CD4-positive, alpha-beta T cell (primary cell): Measurements from ENCODE around the gene DIPK1B. TPM values are rescaled to one million over a fixed set of nuclear protein-coding genes. Genes with fewer than 3 reads are reported as not detected.

Experiments
- ATAC-seq: fragments of 200-7000 bp; cut with Tn5 transposase; one replicate; pipeline ENCODE4 v1.10.0; 2022; ENCODE audit warnings: mild to moderate bottlenecking; ENCODE audit not compliant: poor library complexity
- CTCF ChIA-PET: fragments of 350-600 bp; sonication (Branson Sonifier 250); formaldehyde crosslinking; loops from one replicate; lab custom pipeline; 2021; ENCODE audit warnings: antibody characterized with exemption, inconsistent platforms; lab: Charles Lee
- POLR2A ChIA-PET: fragments of 350-600 bp; sonication (Branson Sonifier 250); formaldehyde crosslinking; loops from one replicate; lab custom pipeline; 2021; ENCODE audit warnings: antibody characterized with exemption, inconsistent platforms; lab: Charles Lee
- DNase-seq, 14 experiments: peaks; one replicate each; pipeline ENCODE4 v3.0.0-alpha.2; 2013 to 2020; ENCODE audit warnings: mixed read lengths in 2 of 14
- H3K27ac ChIP-seq, 2 donors: one replicate each; pipeline versions ENCODE4 v1.5.1 to v1.7.0; 2013; ENCODE audit warnings: low read length in 2 of 2, low read depth in 1 of 2, mild to moderate bottlenecking in 1 of 2
- H3K27me3 ChIP-seq, 2 experiments: 1 replicate in 1 of 2; 2 replicates in 1 of 2; pipeline versions ENCODE4 v1.6.1 to v1.7.0; 2013; ENCODE audit warnings: low read length in 2 of 2, control low read depth in 1 of 2, mild to moderate bottlenecking in 1 of 2, moderate library complexity in 1 of 2; ENCODE audit not compliant: insufficient read depth in 2 of 2, control insufficient read depth in 1 of 2
- H3K36me3 ChIP-seq: one replicate; pipeline ENCODE4 v1.6.1; 2013; ENCODE audit warnings: low read length, control low read depth; ENCODE audit not compliant: insufficient read depth
- H3K4me1 ChIP-seq: one replicate; pipeline ENCODE4 v1.6.1; 2013; ENCODE audit warnings: low read length, control low read depth; ENCODE audit not compliant: insufficient read depth
- H3K4me3 ChIP-seq: one replicate; pipeline ENCODE4 v1.5.1; 2013; ENCODE audit warnings: mild to moderate bottlenecking, low read length, moderate library complexity
- H3K9me3 ChIP-seq, 2 experiments: 1 replicate in 1 of 2; 2 replicates in 1 of 2; pipeline versions ENCODE4 v1.6.1 to v1.7.0; 2013; ENCODE audit warnings: low read length in 2 of 2, mild to moderate bottlenecking in 2 of 2, control low read depth in 1 of 2, moderate library complexity in 1 of 2; ENCODE audit not compliant: control insufficient read depth in 1 of 2, insufficient read depth in 1 of 2
- H3K27ac Mint-ChIP-seq: one replicate; pipeline ENCODE4 v1.8.0; 2020; ENCODE audit warnings: mixed read lengths
- H3K27me3 Mint-ChIP-seq: one replicate; pipeline ENCODE4 v1.8.0; 2021; ENCODE audit warnings: mixed read lengths
- H3K36me3 Mint-ChIP-seq: one replicate; pipeline ENCODE4 v1.8.0; 2021; ENCODE audit warnings: low read depth, mixed read lengths
- H3K4me1 Mint-ChIP-seq: one replicate; pipeline ENCODE4 v1.8.0; 2021; ENCODE audit warnings: low read depth, mixed read lengths
- H3K4me3 Mint-ChIP-seq: one replicate; pipeline ENCODE4 v1.8.0; 2020; ENCODE audit warnings: mild to moderate bottlenecking, mixed read lengths
- H3K9me3 Mint-ChIP-seq: one replicate; pipeline ENCODE4 v1.8.0; 2020; ENCODE audit warnings: mixed read lengths
- intact Hi-C, 2 experiments: fragments of 100-400 bp; cut with DNase I in 1 of 2; cut with micrococcal nuclease in 1 of 2; formaldehyde crosslinking; loops; one replicate each; pipeline versions ENCODE4 v1.15.1 to v1.9.0; 2023 to 2025; cut with DNase I, micrococcal nuclease
- total RNA-seq, 174 experiments: library from RNA in 2 of 174; stranded (reverse) in 2 of 174; gene quantifications; one replicate each; pipeline ENCODE4 v1.2.3 and lab custom pipeline; 2021 to 2026
- TF ChIP-seq, protein P1 (sequence below): fragments of 200-600 bp; IDR thresholded peaks from one replicate; pipeline ENCODE4 v1.8.0; 2022; ENCODE audit warnings: antibody characterized with exemption, mild to moderate bottlenecking

Gene DIPK1B
- total RNA-seq, 2 experiments from 2014 or later: 0.11 TPM; not detected in 1

DNA sequence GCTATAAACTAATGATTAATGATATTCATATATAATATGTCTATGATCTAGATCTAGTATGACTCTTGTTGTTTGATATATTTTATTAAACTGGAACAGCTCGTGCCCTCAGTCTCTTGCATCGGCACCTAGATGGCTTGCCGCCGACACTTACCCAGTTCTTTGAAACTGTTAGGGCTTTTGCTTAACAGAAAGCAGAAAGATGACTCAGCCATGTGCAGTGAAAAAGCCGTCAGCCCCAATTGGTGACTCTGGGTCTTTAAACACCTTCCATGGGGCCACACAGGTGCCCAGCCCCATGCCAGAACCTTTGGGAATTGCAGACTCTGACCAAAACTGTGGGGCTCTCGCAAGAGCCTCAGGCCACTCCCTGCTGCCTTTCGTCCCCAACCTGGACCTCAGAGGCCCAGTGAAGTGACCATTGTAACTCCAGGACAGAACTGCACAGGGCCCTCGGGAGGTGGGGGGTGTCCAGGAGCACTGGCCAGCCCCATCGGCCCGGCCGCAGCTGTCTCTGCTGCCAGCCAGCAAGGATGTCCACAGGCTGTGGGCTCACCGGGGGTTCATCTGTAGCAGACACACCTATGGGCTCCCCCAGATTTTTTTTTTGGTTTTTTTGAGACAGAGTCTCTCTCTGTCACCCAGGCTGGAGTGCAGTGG, 22.6 kb downstream of the DIPK1B start:
- H3K27ac Mint-ChIP-seq: no peak overlapping the region
- no peak overlapping the region for H3K4me3 ChIP-seq
- H3K9me3 ChIP-seq: no peaks in the 10 kb centered on the region
- CTCF ChIA-PET: no interaction called here
- H3K4me1 ChIP-seq: no peaks in the 10 kb centered on the region
- H3K4me3 Mint-ChIP-seq: no peak overlapping the region
- H3K4me1 Mint-ChIP-seq: no peaks in the 10 kb centered on the region
- intact Hi-C loops: no loop called here
- no peak overlapping the region for H3K27ac ChIP-seq
- no peaks in the 10 kb centered on the region for H3K36me3 Mint-ChIP-seq
- H3K36me3 ChIP-seq: no peaks in the 10 kb centered on the region
- H3K27me3 ChIP-seq: no peaks in the 10 kb centered on the region
- DNase-seq: no peak
- TF ChIP-seq, protein P1, sequence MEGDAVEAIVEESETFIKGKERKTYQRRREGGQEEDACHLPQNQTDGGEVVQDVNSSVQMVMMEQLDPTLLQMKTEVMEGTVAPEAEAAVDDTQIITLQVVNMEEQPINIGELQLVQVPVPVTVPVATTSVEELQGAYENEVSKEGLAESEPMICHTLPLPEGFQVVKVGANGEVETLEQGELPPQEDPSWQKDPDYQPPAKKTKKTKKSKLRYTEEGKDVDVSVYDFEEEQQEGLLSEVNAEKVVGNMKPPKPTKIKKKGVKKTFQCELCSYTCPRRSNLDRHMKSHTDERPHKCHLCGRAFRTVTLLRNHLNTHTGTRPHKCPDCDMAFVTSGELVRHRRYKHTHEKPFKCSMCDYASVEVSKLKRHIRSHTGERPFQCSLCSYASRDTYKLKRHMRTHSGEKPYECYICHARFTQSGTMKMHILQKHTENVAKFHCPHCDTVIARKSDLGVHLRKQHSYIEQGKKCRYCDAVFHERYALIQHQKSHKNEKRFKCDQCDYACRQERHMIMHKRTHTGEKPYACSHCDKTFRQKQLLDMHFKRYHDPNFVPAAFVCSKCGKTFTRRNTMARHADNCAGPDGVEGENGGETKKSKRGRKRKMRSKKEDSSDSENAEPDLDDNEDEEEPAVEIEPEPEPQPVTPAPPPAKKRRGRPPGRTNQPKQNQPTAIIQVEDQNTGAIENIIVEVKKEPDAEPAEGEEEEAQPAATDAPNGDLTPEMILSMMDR: no peak
- H3K9me3 Mint-ChIP-seq: no peaks in the 10 kb centered on the region
- H3K27me3 Mint-ChIP-seq: no peaks in the 10 kb centered on the region
- POLR2A ChIA-PET: no interaction called here
- ATAC-seq: no peak

DNA sequence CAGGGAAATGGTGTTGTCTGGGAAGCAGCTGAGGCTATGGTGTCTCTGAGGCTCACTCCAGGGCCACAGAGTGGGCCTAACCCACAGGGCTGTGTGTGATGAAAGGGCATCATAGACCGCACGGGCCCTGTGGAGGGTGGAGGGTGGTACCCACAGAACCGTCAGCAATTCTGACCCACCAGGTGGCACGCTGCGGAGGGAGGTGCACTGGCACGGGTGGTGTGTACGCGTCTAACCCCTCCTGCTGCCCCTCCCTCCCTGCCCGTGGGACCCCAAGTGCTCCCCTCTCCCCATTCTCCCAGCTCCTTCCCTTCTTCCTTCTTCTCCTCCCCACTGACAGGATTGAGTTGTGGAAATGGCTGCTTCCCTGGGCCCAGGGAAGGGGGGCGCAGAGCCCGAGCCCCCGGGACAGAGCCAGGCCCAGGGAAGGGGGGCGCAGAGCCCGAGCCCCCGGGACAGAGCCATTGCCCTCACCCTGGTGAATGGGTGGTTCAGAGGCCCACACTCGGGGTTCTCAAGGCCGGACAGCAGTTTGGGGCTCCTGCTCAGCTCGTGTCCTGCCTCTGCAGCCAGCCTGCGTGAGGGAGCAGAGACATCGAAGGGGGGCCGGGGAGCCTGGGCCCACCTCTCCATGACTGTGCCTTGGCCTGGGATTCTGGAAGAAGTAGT, 23.6 kb downstream of the DIPK1B start:
- intact Hi-C loops: no loop called here
- Histone ChIP-seq H3K9me3 (peaks cover 0 to 3% of the 10 kb centered on the region in 2 experiments), H3K27me3 (no peaks in the 10 kb centered on the region), H3K27ac (no peak overlapping the region), H3K36me3 (no peaks in the 10 kb centered on the region), H3K4me1 (peaks cover 2% of the 10 kb centered on the region), H3K4me3 (no peak overlapping the region)
- no peak for ATAC-seq
- H3K27me3 Mint-ChIP-seq: no peaks in the 10 kb centered on the region
- no peaks in the 10 kb centered on the region for H3K36me3 Mint-ChIP-seq
- CTCF ChIA-PET: no interaction called here
- no peak overlapping the region for H3K27ac Mint-ChIP-seq
- DNase-seq: no peak
- no peak overlapping the region for H3K4me3 Mint-ChIP-seq
- TF ChIP-seq, protein P1: no peak
- POLR2A ChIA-PET: no interaction called here
- H3K9me3 Mint-ChIP-seq: no peaks in the 10 kb centered on the region
- no peaks in the 10 kb centered on the region for H3K4me1 Mint-ChIP-seq

DNA sequence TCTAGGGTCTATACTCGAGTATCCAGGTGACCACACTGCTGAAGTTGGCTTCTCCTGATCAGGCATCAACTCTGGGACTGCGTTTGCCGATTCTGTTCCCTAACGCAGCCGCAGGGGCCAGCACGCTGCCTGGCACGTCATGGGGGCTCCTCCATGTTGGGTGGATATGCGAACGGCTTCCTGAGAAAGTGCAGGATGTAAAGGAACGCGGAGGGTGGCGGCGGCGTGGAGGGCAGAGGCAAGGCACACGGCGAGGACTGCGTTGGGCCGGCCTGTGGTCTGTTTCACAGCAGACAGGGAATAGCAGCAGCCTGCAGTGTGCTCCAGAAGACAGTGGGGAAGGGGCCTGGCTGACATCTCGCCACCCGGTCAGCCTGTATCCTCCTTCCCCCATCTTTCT, 26.6 kb downstream of the DIPK1B start:
- no peaks in the 10 kb centered on the region for H3K36me3 Mint-ChIP-seq
- no peaks in the 10 kb centered on the region for H3K27me3 Mint-ChIP-seq
- ChIA-PET POLR2A (no interaction called here), CTCF (no interaction called here)
- peaks cover 0 to 25% of the 10 kb centered on the region in 2 experiments for H3K9me3 ChIP-seq
- H3K36me3 ChIP-seq: no peaks in the 10 kb centered on the region
- TF ChIP-seq, protein P1: no peak
- DNase-seq (no peak), ATAC-seq (no peak)
- H3K4me3 ChIP-seq: no peak overlapping the region
- no peak overlapping the region for H3K27ac ChIP-seq
- H3K27ac Mint-ChIP-seq: no peak overlapping the region
- H3K4me3 Mint-ChIP-seq: no peak overlapping the region
- intact Hi-C loops: no loop called here
- H3K4me1 ChIP-seq: peaks cover 19% of the 10 kb centered on the region
- peaks cover 9 to 14% of the 10 kb centered on the region in 2 experiments for H3K27me3 ChIP-seq
- no peaks in the 10 kb centered on the region for H3K9me3 Mint-ChIP-seq
- no peaks in the 10 kb centered on the region for H3K4me1 Mint-ChIP-seq
